GM21423 (cell line): ENCODE data around the gene ESRRB.

Experiments used
- ATAC-seq: cut with Tn5 transposase; IDR thresholded peaks from one replicate; pipeline ENCODE4 v1.9.1; 2021; ENCODE audit warnings: mild to moderate bottlenecking, moderate library complexity; ENCODE audit not compliant: unreplicated experiment

Gene ESRRB

DNA sequence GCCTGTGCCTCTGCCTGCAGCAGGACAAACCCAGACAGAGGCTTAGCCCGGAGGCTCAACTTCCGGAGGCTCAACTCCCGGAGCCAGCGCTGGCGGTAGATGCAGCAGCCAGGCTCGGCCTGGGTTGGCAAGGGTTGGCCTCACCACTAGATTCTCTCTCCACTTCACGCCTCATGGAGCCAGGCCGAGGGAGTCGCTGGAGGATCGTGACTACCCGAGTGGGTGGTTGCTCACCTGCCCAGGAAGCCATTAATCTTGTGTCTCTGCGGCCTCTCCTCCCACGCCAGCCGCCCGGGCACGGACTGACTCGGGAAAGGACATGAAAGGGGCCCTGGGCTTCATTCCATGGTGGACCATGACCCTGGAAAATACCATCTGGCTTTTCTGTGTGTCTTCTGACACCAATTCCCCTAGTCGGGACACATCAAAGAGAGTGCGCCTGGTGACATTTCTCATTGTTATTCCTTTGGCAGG, 20.8 kb downstream of the ESRRB start:
- ATAC-seq, result no peak

- no peak for ATAC-seq
Measured at GRCh38 chr14:76405627-76406026, 29.7 kb downstream of the ESRRB start.

- ATAC-seq, result no peak
Measured at GRCh38 chr14:76407449-76408150, 31.7 kb downstream of the ESRRB start.

DNA sequence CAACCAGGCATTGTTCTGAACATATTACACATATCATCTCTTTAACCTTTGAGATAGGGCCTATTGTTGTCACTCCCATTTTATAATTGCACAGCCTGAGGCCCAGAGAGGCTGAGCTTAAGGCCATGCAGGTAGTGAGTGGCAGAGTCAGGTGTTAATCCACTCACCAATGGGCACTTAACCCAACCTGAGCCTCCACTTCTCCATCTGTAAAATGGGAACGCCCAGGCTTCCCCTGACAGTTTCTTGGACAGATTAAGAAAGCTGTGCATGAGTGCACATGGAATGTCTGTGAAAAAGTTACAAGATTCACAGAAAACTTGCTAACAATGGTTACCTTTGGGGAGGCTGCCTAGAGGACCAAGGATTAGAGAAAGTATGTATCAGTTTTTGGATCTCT, 32.9 kb downstream of the ESRRB start:
- no peak for ATAC-seq

DNA sequence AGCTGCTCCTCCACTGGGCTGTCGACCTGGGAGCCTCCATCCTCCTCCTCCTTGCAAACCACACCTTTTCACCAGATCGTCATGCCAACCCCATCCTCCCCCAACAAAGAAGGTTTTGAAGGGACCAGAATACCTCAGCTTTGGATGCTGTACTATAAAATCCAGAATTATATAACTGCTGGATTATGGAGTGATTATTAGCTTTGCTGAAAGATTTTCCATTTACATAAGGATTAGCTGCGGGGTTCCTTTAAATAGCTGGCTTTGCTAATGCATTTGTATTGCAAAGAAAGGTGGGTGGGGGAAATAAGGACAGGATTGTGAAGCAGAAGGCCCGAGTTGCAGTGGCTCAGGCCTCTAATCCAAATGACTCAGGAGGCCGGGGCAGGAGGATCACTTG, 36.6 kb downstream of the ESRRB start:
- ATAC-seq, result no peak

GRCh38 chr14:76413106-76413961, 37.4 kb downstream of the ESRRB start:
- ATAC-seq, result no peak

GRCh38 chr14:76413962-76414600, 38.1 kb downstream of the ESRRB start:
- ATAC-seq, result no peak

- ATAC-seq, result no peak
Measured at GRCh38 chr14:76419399-76419798, 43.5 kb downstream of the ESRRB start.

- ATAC-seq, result no peak
Measured at GRCh38 chr14:76420827-76421226, 44.9 kb downstream of the ESRRB start.

DNA sequence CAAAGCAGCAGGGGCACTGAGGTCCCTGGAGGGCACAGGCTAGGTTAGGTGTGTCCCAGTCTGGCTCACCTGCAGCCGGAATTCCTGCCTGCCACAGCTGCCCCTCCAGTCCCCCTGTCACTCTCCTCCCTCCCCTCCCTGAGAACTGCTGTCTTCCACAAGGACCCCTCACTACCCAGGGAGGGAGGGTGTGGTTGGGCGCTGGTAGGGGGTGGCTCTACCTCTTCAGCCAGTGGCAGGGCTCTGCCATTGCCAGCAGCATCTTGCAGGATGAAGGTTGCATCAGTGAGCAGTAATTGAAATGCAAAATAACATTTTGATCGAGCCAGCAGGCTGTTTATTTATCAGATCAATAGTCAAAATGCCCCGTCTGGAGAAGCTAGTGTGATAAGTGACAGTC, 45.7 kb downstream of the ESRRB start:
- no peak for ATAC-seq

GRCh38 chr14:76422662-76423061, 46.7 kb downstream of the ESRRB start:
- ATAC-seq, result no peak

GRCh38 chr14:76423534-76423933, 47.6 kb downstream of the ESRRB start:
- no peak for ATAC-seq

- ATAC-seq, result no peak
Measured at GRCh38 chr14:76424359-76424758, 48.4 kb downstream of the ESRRB start.

- ATAC-seq, result no peak
Measured at GRCh38 chr14:76426161-76426696, 50.3 kb downstream of the ESRRB start.

DNA sequence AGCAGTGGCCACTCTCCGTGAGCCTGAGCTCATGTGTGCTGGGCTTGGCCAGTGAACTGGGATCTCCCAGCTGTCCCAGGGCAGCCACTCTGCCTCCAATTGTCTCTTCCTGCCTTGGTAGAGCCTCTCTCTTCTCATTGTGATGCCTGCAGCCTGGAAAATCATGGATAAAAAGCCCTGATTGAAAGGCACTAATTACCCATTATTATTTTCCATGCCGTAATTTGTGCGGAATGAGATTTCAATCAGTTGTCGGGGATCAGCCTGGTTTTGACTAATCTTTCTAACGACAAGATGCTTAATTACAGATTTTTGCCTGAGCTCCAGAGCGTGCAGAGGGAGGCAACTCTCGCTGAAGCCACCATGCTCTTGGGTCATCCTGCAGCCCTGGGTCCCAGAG, 52.7 kb downstream of the ESRRB start:
- no peak for ATAC-seq

DNA sequence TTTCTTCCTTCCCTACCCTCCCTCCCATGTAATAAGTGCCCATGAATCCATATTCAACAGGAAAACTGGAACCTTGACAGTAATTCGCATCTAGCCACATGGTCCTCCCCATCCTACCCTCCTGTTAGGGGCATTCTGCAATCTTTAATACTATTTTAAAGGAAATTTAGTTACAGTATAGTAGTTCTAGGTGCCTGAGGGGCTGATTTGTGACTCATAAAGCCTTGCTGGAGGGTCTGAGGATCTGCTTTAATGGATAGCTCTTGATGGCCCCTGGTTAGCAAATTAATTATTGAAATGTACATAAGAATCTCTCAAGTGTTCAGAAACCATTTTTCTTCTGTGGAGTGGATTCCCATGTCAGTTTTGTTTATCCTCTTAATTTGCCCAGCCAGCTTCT, 54.1 kb downstream of the ESRRB start:
- ATAC-seq, result no peak

DNA sequence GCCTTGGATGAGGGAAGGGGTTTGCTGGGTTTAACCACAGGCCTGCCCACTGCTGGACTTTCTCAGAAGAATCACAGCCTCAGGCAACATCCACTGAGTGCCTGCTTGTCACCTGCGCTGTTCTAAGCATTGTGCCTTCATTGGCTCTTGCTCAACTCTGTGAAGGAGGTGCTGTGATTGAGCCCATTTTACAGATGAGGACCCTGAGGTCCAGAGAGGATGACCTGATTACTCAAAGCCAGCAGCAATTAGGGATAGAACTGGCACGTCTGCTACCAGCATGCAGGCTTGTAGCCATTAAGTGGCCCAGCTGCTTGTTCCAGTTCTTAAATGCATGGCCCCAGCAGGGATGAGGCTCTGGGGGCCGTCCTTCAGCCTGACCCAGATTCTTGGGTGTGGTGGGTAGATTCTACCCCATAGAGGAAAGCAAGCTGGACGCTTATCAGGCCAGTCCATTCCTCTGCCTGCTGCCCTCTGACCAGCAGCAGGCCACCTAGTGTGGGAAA, 54.6 kb downstream of the ESRRB start:
- ATAC-seq, result no peak

GRCh38 chr14:76431538-76431937, 55.6 kb downstream of the ESRRB start:
- no peak for ATAC-seq

- no peak for ATAC-seq
Measured at GRCh38 chr14:76432827-76433752, 57.2 kb downstream of the ESRRB start.

DNA sequence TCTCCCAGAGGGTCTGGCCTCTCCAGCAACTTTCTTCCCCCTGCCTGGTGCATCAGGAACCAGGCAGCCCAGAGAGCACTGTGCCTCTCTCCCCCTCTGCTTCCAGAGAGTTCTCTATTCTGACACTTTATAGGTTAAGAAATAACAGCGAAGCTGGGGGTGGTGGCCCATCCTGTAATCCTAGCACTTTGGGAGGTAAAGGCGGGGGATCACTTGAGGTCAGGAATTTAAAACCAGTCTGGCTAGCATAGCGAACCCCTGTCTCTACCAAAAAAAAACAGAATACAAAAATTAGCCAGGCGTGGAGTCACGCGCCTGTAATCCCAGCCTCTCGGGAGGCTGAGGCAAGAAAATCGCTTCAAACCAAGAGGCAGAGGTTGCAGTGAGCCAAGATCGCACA, 58.3 kb downstream of the ESRRB start:
- ATAC-seq, result no peak
